A549 (cell line): Measurements from ENCODE around the gene CUX1. TPM values are rescaled to one million over a fixed set of nuclear protein-coding genes. Genes with fewer than 3 reads are reported as not detected.
"Not testable (repeated sequence)": the region's sequence is repeated elsewhere in the genome, so short reads cannot be mapped to it uniquely, and the experiment has no call there.

Experiments used
- ATAC-seq, 2 experiments: fragments of 200-7000 bp in 1 of 2; fragments of >200 bp in 1 of 2; cut with Nextera tagmentation in 1 of 2; cut with Tn5 transposase in 1 of 2; 3 replicates each; pipeline versions ENCODE4 v1.8.0 to v1.9.1; 2018 to 2020; ENCODE audit warnings: mild to moderate bottlenecking in 1 of 2, moderate library complexity in 1 of 2
- CTCF ChIA-PET: fragments of 300-600 bp; sonication (Branson Sonifier 250); formaldehyde crosslinking; extraction: SDS; loops from one replicate; lab custom pipeline; 2021; ENCODE audit warnings: antibody characterized with exemption, inconsistent platforms; lab: Yijun Ruan, JAX
- POLR2A ChIA-PET: fragments of 350-600 bp; formaldehyde crosslinking; extraction: SDS; loops from one replicate; lab custom pipeline; 2021; ENCODE audit warnings: antibody characterized with exemption, inconsistent platforms; lab: Yijun Ruan, JAX
- DNase-seq, 2 experiments: peaks; one replicate each; pipeline versions ENCODE4 v3.0.0 to v3.0.0-alpha.2; 2011 to 2016; ENCODE audit warnings: low read depth in 1 of 2, low spot score in 1 of 2
- FAIRE-seq: peaks from 2 replicates; lab custom pipeline; 2011; peaks lifted over from hg19 to GRCh38; lab: Jason Lieb, UNC
- H3K27ac ChIP-seq, 2 experiments: fragments of >200 bp; sonication (Bioruptor Twin); formaldehyde crosslinking; 3 replicates each; pipeline ENCODE4 v1.5.1; 2016 to 2017
- H3K4me1 ChIP-seq: fragments of >200 bp; sonication (Bioruptor Twin); formaldehyde crosslinking; 3 replicates; pipeline ENCODE4 v1.6.1; 2016
- H3K4me2 ChIP-seq: fragments of >200 bp; sonication (Bioruptor Twin); formaldehyde crosslinking; 3 replicates; pipeline ENCODE4 v1.6.1; 2016
- H3K4me3 ChIP-seq: fragments of >200 bp; sonication (Bioruptor Twin); formaldehyde crosslinking; 3 replicates; pipeline ENCODE4 v1.5.1; 2016
- H3K9me3 ChIP-seq: fragments of >200 bp; sonication (Bioruptor Twin); formaldehyde crosslinking; 3 replicates; pipeline ENCODE4 v1.6.1; 2016
- EP300 ChIP-seq, 2 experiments: fragments of >200 bp; sonication (Bioruptor Twin); formaldehyde crosslinking; IDR thresholded peaks; 2 replicates in 1 of 2; 3 replicates in 1 of 2; pipeline ENCODE4 v1.6.1; 2016 to 2017
- FOSB ChIP-seq: fragments of 250-450 bp; sonication (Bioruptor Pico); IDR thresholded peaks from 2 replicates; pipeline ENCODE4 v1.5.0; 2020; ENCODE audit warnings: mild to moderate bottlenecking, moderate library complexity
- FOSL2 ChIP-seq, 2 experiments: fragments of 450-650 bp in 1 of 2; fragments of >200 bp in 1 of 2; sonication (Bioruptor Twin) in 1 of 2; formaldehyde crosslinking; IDR thresholded peaks; 2 replicates each; pipeline versions ENCODE4 v1.5.0 to v1.6.1; 2016 to 2020; ENCODE audit warnings: mild to moderate bottlenecking in 1 of 2, moderate library complexity in 1 of 2
- GATA3 ChIP-seq: IDR thresholded peaks from 2 replicates; pipeline ENCODE4 v1.6.1; 2012; ENCODE audit warnings: borderline replicate concordance
- HDAC2 ChIP-seq: fragments of 200-600 bp; sonication (generic); IDR thresholded peaks from 2 replicates; pipeline ENCODE4 v1.6.1; 2016
- HEYL ChIP-seq: fragments of 250-450 bp; sonication (Bioruptor Pico); IDR thresholded peaks from 2 replicates; pipeline ENCODE4 v1.8.0; 2021; ENCODE audit warnings: mild to moderate bottlenecking, moderate library complexity
- HMGXB4 ChIP-seq: fragments of 250-450 bp; sonication (Bioruptor Pico); IDR thresholded peaks from 2 replicates; pipeline ENCODE4 v1.5.0; 2021; ENCODE audit warnings: mild to moderate bottlenecking, moderate library complexity, borderline replicate concordance
- HOXA7 ChIP-seq: fragments of 250-450 bp; sonication (Bioruptor Pico); IDR thresholded peaks from 2 replicates; pipeline ENCODE4 v1.5.0; 2020; ENCODE audit warnings: mild to moderate bottlenecking, moderate library complexity
- MAFK ChIP-seq: fragments of 450-650 bp; IDR thresholded peaks from 2 replicates; pipeline ENCODE4 v1.6.1; 2014; ENCODE audit not compliant: partially characterized antibody
- MAX ChIP-seq: IDR thresholded peaks from 2 replicates; pipeline ENCODE4 v1.6.1; 2012
- MYC ChIP-seq: IDR thresholded peaks from 2 replicates; pipeline ENCODE4 v1.6.1; 2012; ENCODE audit warnings: mild to moderate bottlenecking, inconsistent platforms, low read length, improper control_type of control experiment, borderline replicate concordance
- NPAS2 ChIP-seq: fragments of 250-450 bp; sonication (Bioruptor Pico); IDR thresholded peaks from 2 replicates; pipeline ENCODE4 v1.8.0; 2022; ENCODE audit warnings: mild to moderate bottlenecking, moderate library complexity, borderline replicate concordance
- PBX3 ChIP-seq: IDR thresholded peaks from 2 replicates; pipeline ENCODE4 v1.6.1; 2012
- PHF8 ChIP-seq: fragments of 200-600 bp; sonication (generic); IDR thresholded peaks from 2 replicates; pipeline ENCODE4 v1.6.1; 2016; ENCODE audit warnings: low read depth, mild to moderate bottlenecking, antibody characterized with exemption, moderate library complexity, borderline replicate concordance
- POLR2AphosphoS2 ChIP-seq: conservative IDR thresholded peaks from 2 replicates; pipeline ENCODE4 v1.6.1; 2012; ENCODE audit warnings: low read length, improper control_type of control experiment, inconsistent platforms
- RAD21 ChIP-seq, 2 experiments: fragments of >200 bp in 1 of 2; sonication (Bioruptor Twin) in 1 of 2; formaldehyde crosslinking in 1 of 2; IDR thresholded peaks in 1 of 2; conservative IDR thresholded peaks in 1 of 2; 2 replicates in 1 of 2; 3 replicates in 1 of 2; pipeline ENCODE4 v1.6.1; 2012 to 2018; ENCODE audit warnings: inconsistent platforms in 1 of 2
- RARB ChIP-seq: fragments of 250-450 bp; sonication (Bioruptor Pico); IDR thresholded peaks from 2 replicates; pipeline ENCODE4 v1.8.0; 2021; ENCODE audit warnings: mild to moderate bottlenecking, moderate library complexity
- SMC3 ChIP-seq: fragments of >200 bp; sonication (Bioruptor Twin); formaldehyde crosslinking; IDR thresholded peaks from 3 replicates; pipeline ENCODE4 v1.6.1; 2018; ENCODE audit warnings: inconsistent platforms
- TP53 ChIP-seq: fragments of 250-450 bp; sonication (Bioruptor Pico); IDR thresholded peaks from 2 replicates; pipeline ENCODE4 v1.5.0; 2021; ENCODE audit warnings: mild to moderate bottlenecking, moderate library complexity
- USF2 ChIP-seq: fragments of 450-650 bp; IDR thresholded peaks from 2 replicates; pipeline ENCODE4 v1.6.1; 2014; ENCODE audit warnings: antibody characterized with exemption
- ZFP36 ChIP-seq: fragments of 450-650 bp; IDR thresholded peaks from 2 replicates; pipeline ENCODE4 v1.6.1; 2014; ENCODE audit warnings: borderline replicate concordance; ENCODE audit not compliant: partially characterized antibody
- ZNF302 ChIP-seq: fragments of 250-450 bp; sonication (Bioruptor Pico); IDR thresholded peaks from 2 replicates; pipeline ENCODE4 v1.9.0; 2021; ENCODE audit warnings: inconsistent platforms, mild to moderate bottlenecking, moderate library complexity
- ZSCAN20 ChIP-seq: fragments of 250-450 bp; sonication (Bioruptor Pico); IDR thresholded peaks from 2 replicates; pipeline ENCODE4 v1.8.0; 2022; ENCODE audit warnings: mild to moderate bottlenecking, moderate library complexity
- WGBS: methylation state at CpG from one replicate; pipeline ENCODE4 v1.1.6; 2017; ENCODE audit errors: missing lambda C conversion rate; 5-methylcytosine and 5-hydroxymethylcytosine counted together
- polyA plus RNA-seq, 4 experiments: library from polyadenylated mRNA; depleted of rRNA in 3 of 4; stranded (reverse); fragments of >200 nt; fragmentation: RNase III in 1 of 4; extraction: RNeasy Plus Mini Kit Qiagen cat#74134 plus additional on column Dnase treatment in 1 of 4; gene quantifications; 2 replicates in 3 of 4; 3 replicates in 1 of 4; pipeline ENCODE4 v1.2.3, GENCODE V29; 2011 to 2017
- TF ChIP-seq, protein P1 (sequence below): fragments of 150-350 bp; IDR thresholded peaks from 2 replicates; pipeline ENCODE4 v1.6.1; 2014; ENCODE audit warnings: low read depth, mild to moderate bottlenecking, low read length
- TF ChIP-seq, protein P2 (sequence below): fragments of >200 bp; sonication (Bioruptor Twin); formaldehyde crosslinking; IDR thresholded peaks from 3 replicates; pipeline ENCODE4 v1.6.1; 2016

The CUX1 gene
- polyA plus RNA-seq, 2 of the 4 experiments (the other 2 are of a cell fraction) = 32.7 to 33.4 TPM

GRCh38 chr7:101835136-101835535 lies 17.7 kb downstream of the CUX1 start:
- ATAC-seq = no peak
- no peak for FAIRE-seq
- Histone ChIP-seq H3K4me1 (peaks cover 7% of the 10 kb centered on the region; the same call in 1 of the 3 replicates), H3K9me3 (no peaks in the 10 kb centered on the region), H3K4me3 (no peak overlapping the region), H3K27ac (no peak overlapping the region), H3K4me2 (no peak overlapping the region)
- POLR2A ChIA-PET = no interaction called here
- CTCF ChIA-PET = no interaction called here
- TF ChIP-seq HEYL (CRISPR knock-in tag) (no peak), MYC (no peak), HDAC2 (no peak), USF2 (no peak), RARB (no peak), NPAS2 (CRISPR knock-in tag) (no peak), ZFP36 (no peak), POLR2AphosphoS2 (no peak), MAFK (no peak), HOXA7 (CRISPR knock-in tag) (no peak)
- 94% methylated on average over 12 of the region's 12 CpGs for WGBS
- DNase-seq = no peak

DNA sequence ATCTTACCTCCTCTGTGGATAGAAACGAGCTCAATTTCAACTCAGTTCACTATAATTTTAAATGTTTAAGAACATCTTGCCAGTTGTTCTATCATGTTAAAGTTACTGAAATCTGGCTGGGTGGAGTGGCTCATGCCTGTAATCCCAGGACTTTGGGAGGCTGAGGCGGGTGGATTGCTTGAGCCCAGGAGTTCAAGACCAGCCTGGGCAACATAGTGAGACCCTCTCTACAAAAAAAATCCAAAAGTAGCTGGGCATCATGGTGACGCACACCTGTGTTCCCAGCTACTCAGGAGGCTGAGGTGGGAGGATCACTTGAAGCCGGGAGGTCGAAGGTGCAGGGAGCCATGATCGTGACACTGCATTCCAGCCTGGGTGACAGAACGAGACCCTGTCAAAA lies 20.0 kb downstream of the CUX1 start:
- POLR2A ChIA-PET, H3K9me3 ChIP-seq, ATAC-seq, FAIRE-seq, DNase-seq, H3K4me2 ChIP-seq, H3K27ac ChIP-seq, H3K4me1 ChIP-seq, H3K4me3 ChIP-seq: not testable (repeated sequence)
- CTCF ChIA-PET = interaction anchor here (0.9 to 1.5 kb wide), 2 partner anchors 9 to 142 kb away, joined by 3 read pairs; no protein-coding TSS in a partner anchor
- 92% methylated on average over 7 of the region's 7 CpGs for WGBS

DNA sequence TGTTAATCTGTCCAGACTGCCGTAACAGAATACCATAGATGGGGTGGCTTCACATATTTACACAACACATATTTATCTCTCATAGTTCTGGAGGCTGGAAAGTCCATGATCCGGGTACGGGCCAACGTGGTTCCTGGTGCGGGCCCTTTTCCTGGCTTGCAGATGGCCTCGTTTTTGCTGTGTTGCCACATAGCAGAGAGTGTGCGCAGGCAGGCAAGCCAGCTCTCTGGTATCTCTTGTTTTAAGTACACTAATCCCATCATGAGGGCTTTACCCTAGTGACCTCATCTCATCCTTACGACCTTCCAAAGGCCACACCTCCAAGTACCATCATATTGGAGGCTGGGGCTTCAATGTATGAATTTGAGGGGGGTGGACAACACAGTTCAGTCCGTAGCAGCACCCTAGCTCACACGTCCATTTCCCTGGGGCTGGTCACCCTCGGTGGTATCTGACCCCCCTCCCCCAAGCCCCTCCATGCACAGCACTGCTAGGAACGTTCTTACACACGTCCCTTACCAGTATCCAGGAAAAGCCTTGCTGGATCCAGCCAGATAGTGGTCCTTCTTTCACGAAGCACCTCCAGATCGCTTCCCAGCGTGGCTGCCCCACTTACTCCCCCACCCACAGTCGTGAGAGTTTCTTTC lies 21.5 kb downstream of the CUX1 start:
- ATAC-seq (peak; percentile 30 to 48; a peak in 5 of 6 replicates), FAIRE-seq (no peak), DNase-seq (no peak)
- Histone ChIP-seq H3K27ac (no peak overlapping the region), H3K4me1 (peaks cover 6% of the 10 kb centered on the region; the same call in 1 of the 3 replicates), H3K9me3 (no peaks in the 10 kb centered on the region), H3K4me2 (no peak overlapping the region), H3K4me3 (no peak overlapping the region)
- CTCF ChIA-PET = interaction anchor here (0.8 to 0.9 kb wide), 2 partner anchors 14 to 18 kb away, joined by 3 read pairs; no protein-coding TSS in a partner anchor
- POLR2A ChIA-PET = no interaction called here
- WGBS = 87% methylated on average over 17 of the region's 17 CpGs
- TF ChIP-seq FOSB (CRISPR knock-in tag) (no peak), ZSCAN20 (CRISPR knock-in tag) (no peak), USF2 (no peak), GATA3 (no peak), PHF8 (no peak), HMGXB4 (CRISPR knock-in tag) (no peak), MAX (no peak), SMC3 (no peak), RAD21 (conservative IDR thresholded peaks at IDR 0.05 in 1 of 2, IDR thresholded peaks at IDR 0.05 in 1 of 2) (no peak), HDAC2 (no peak), TP53 (no peak), FOSL2 (IDR thresholded peaks at IDR 0.05) (no peak), FOSL2 (CRISPR knock-in tag; IDR thresholded peaks at IDR 0.05) (no peak), ZNF302 (CRISPR knock-in tag) (no peak), ZFP36 (no peak), EP300 (IDR thresholded peaks at IDR 0.05) (no peak), PBX3 (no peak)
- TF ChIP-seq, protein P1, sequence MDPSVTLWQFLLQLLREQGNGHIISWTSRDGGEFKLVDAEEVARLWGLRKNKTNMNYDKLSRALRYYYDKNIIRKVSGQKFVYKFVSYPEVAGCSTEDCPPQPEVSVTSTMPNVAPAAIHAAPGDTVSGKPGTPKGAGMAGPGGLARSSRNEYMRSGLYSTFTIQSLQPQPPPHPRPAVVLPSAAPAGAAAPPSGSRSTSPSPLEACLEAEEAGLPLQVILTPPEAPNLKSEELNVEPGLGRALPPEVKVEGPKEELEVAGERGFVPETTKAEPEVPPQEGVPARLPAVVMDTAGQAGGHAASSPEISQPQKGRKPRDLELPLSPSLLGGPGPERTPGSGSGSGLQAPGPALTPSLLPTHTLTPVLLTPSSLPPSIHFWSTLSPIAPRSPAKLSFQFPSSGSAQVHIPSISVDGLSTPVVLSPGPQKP = no peak
- TF ChIP-seq, protein P2, sequence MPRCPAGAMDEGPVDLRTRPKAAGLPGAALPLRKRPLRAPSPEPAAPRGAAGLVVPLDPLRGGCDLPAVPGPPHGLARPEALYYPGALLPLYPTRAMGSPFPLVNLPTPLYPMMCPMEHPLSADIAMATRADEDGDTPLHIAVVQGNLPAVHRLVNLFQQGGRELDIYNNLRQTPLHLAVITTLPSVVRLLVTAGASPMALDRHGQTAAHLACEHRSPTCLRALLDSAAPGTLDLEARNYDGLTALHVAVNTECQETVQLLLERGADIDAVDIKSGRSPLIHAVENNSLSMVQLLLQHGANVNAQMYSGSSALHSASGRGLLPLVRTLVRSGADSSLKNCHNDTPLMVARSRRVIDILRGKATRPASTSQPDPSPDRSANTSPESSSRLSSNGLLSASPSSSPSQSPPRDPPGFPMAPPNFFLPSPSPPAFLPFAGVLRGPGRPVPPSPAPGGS = no peak
